Mesendoderm (in vitro differentiated cells): ENCODE data around the gene ARHGEF38.

Source experiments
- DNase-seq: peaks from one replicate; pipeline ENCODE4 v3.0.0; 2013
- H2AK5ac ChIP-seq: 2 replicates; pipeline ENCODE4 v1.6.1; 2013; ENCODE audit warnings: low read length, inconsistent platforms
- H2BK120ac ChIP-seq: 2 replicates; pipeline ENCODE4 v1.6.1; 2013; ENCODE audit warnings: low read depth, mild to moderate bottlenecking, low read length, moderate library complexity, mixed read lengths
- H2BK15ac ChIP-seq: replicated peaks from 2 replicates; pipeline ENCODE4 v1.6.1; 2013; ENCODE audit warnings: low read depth, mild to moderate bottlenecking, moderate library complexity
- H2BK5ac ChIP-seq: 2 replicates; pipeline ENCODE4 v1.6.1; 2013; ENCODE audit warnings: low read length, inconsistent platforms
- H3K18ac ChIP-seq: 2 replicates; pipeline ENCODE4 v1.6.1; 2013; ENCODE audit warnings: mild to moderate bottlenecking, low read length, mixed read lengths
- H3K23ac ChIP-seq: one replicate; pipeline ENCODE4 v1.6.1; 2013; ENCODE audit warnings: low read length
- H3K27ac ChIP-seq: 2 replicates; pipeline ENCODE4 v1.5.1; 2013; ENCODE audit warnings: low read depth, mild to moderate bottlenecking, inconsistent platforms, low read length, moderate library complexity
- H3K27me3 ChIP-seq: 2 replicates; pipeline ENCODE4 v1.6.1; 2013; ENCODE audit warnings: low read length, control low read depth, mild to moderate bottlenecking, inconsistent platforms; ENCODE audit not compliant: insufficient read depth, poor library complexity
- H3K36me3 ChIP-seq: 2 replicates; pipeline ENCODE4 v1.6.1; 2013; ENCODE audit warnings: low read length, inconsistent platforms; ENCODE audit not compliant: control insufficient read depth, insufficient read depth
- H3K4ac ChIP-seq: one replicate; pipeline ENCODE4 v1.6.1; 2013; ENCODE audit warnings: low read depth, mild to moderate bottlenecking, low read length, moderate library complexity
- H3K4me1 ChIP-seq: 2 replicates; pipeline ENCODE4 v1.6.1; 2013; ENCODE audit warnings: low read depth, low read length, inconsistent platforms; ENCODE audit not compliant: control insufficient read depth
- H3K4me2 ChIP-seq: 2 replicates; pipeline ENCODE4 v1.6.1; 2013; ENCODE audit warnings: low read length
- H3K4me3 ChIP-seq: 2 replicates; pipeline ENCODE4 v1.5.1; 2013; ENCODE audit warnings: mild to moderate bottlenecking, low read length
- H3K56ac ChIP-seq: one replicate; pipeline ENCODE4 v1.6.1; 2013; ENCODE audit warnings: low read length
- H3K79me1 ChIP-seq: 2 replicates; pipeline ENCODE4 v1.6.1; 2013; ENCODE audit warnings: low read length, inconsistent platforms
- H3K79me2 ChIP-seq: 2 replicates; pipeline ENCODE4 v1.6.1; 2013; ENCODE audit warnings: mild to moderate bottlenecking, low read length; ENCODE audit not compliant: control insufficient read depth, insufficient read depth
- H3K9ac ChIP-seq: 2 replicates; pipeline ENCODE4 v1.6.1; 2013; ENCODE audit warnings: low read length, inconsistent platforms
- H4K5ac ChIP-seq: one replicate; pipeline ENCODE4 v1.6.1; 2013; ENCODE audit warnings: low read length
- H4K8ac ChIP-seq: one replicate; pipeline ENCODE4 v1.6.1; 2013; ENCODE audit warnings: low read depth, mild to moderate bottlenecking, control low read depth, low read length, moderate library complexity
- WGBS: extraction: QIAGEN DNeasy Blood & Tissue Kit; methylation state at CpG from one replicate; pipeline ENCODE4 v1.1.7; 2013; ENCODE audit warnings: low lambda C conversion rate, missing lambda C conversion rate; ENCODE audit not compliant: insufficient coverage; ENCODE audit errors: extremely low coverage; 5-methylcytosine and 5-hydroxymethylcytosine counted together

The ARHGEF38 gene

GRCh38 chr4:105510245-105510644 is 42.2 kb upstream of the ARHGEF38 start:
- no peaks in the 10 kb centered on the region for H3K36me3 ChIP-seq
- no peak overlapping the region for H3K18ac ChIP-seq
- H2AK5ac ChIP-seq, result no peak overlapping the region
- H3K79me2 ChIP-seq, result no peaks in the 10 kb centered on the region
- no peak overlapping the region for H2BK15ac ChIP-seq
- no peak overlapping the region for H3K4ac ChIP-seq
- H3K56ac ChIP-seq, result no peak overlapping the region
- no peak overlapping the region for H2BK5ac ChIP-seq
- no peak overlapping the region for H3K9ac ChIP-seq
- no peak for DNase-seq
- H4K5ac ChIP-seq, result no peak overlapping the region
- WGBS, result no CpG with 5 or more reads among the region's 2 CpGs
- H2BK120ac ChIP-seq, result no peak overlapping the region
- H4K8ac ChIP-seq, result no peak overlapping the region
- H3K79me1 ChIP-seq, result no peaks in the 10 kb centered on the region
- H3K23ac ChIP-seq, result no peak overlapping the region
- H3K4me1 ChIP-seq, result no peaks in the 10 kb centered on the region
- H3K4me3 ChIP-seq, result no peak overlapping the region
- no peaks in the 10 kb centered on the region for H3K27me3 ChIP-seq
- no peak overlapping the region for H3K4me2 ChIP-seq
- H3K27ac ChIP-seq, result no peak overlapping the region

DNA sequence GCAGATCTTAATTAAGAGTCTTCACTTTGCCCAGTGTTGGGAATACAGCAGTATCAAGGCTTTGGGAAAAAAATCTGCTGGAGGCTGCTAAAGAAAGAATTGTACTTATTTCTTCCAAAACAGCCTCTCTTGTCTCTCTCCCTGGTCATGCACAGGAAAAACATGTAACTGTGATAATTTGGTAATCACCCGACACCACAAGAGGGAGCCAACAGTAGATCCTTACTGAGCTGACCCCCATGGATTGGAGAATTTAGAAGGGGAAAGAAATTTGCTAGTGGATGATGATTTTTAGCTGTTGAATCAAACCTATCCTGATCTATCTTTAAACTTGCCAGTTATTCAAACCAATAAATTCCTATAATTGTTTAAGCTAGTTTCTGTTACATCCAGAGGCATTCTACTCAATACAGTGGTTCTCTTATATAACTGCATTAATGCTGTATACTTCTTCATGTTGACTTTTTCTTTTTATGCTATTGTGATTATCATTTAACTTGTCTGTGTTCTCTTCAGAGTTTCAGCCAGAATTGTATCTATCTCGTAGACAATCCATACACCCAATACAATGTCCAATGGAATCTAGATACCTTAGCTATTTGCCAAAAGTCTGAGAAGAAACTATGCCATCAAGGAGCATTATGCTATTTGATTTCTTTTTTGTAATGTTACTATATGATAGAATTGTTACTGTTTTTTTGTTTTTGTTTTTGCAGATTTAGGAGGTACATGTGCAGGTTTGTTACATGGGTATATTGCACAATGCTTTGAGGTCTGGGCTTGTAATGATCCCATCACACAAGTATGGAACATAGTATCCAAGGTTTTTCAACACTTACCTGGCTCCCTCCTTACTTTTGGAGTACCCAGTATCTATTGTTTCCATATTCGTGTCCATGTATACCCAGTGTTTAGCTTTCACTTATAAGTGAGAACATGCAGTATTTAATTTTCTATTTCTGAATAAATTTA is 31.3 kb upstream of the ARHGEF38 start:
- H3K4ac ChIP-seq, result no peak overlapping the region
- no peak overlapping the region for H3K4me3 ChIP-seq
- H3K23ac ChIP-seq, result no peak overlapping the region
- no peak overlapping the region for H4K5ac ChIP-seq
- H2AK5ac ChIP-seq, result no peak overlapping the region
- no peak overlapping the region for H3K4me2 ChIP-seq
- WGBS, result no CpG with 5 or more reads among the region's 3 CpGs
- H3K27ac ChIP-seq, result no peak overlapping the region
- H3K56ac ChIP-seq, result no peak overlapping the region
- no peak overlapping the region for H3K9ac ChIP-seq
- no peak overlapping the region for H4K8ac ChIP-seq
- H2BK15ac ChIP-seq, result no peak overlapping the region
- H3K79me2 ChIP-seq, result no peaks in the 10 kb centered on the region
- no peak overlapping the region for H2BK120ac ChIP-seq
- H3K4me1 ChIP-seq, result no peaks in the 10 kb centered on the region
- no peak overlapping the region for H2BK5ac ChIP-seq
- no peak overlapping the region for H3K18ac ChIP-seq
- H3K27me3 ChIP-seq, result no peaks in the 10 kb centered on the region
- peak; percentile 61 for DNase-seq
- no peaks in the 10 kb centered on the region for H3K36me3 ChIP-seq
- no peaks in the 10 kb centered on the region for H3K79me1 ChIP-seq

DNA sequence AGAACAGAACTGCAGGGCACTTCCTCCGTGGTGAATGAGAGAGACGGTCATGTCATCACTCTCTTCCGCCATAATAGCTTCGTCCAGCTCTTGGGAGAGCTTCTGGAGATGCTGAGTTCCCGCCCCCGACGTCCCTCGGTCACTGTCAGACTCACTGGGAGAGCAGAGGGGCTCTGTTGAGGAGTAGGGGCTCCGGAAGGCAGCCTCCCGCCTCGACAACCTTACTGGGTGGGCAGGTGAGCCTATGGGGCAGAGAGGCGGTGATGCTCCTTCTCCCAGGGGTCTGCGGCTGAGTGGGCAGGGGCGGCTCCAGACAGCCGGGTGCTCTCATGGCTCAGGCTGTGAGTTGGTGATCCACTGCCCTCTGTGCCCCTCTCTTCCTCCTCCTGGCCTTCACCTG is 25.8 kb upstream of the ARHGEF38 start:
- Histone ChIP-seq H4K5ac (no peak overlapping the region), H3K27ac (no peak overlapping the region), H3K4me2 (no peak overlapping the region), H2AK5ac (no peak overlapping the region), H3K27me3 (no peaks in the 10 kb centered on the region), H2BK15ac (no peak overlapping the region), H2BK120ac (no peak overlapping the region), H3K36me3 (no peaks in the 10 kb centered on the region), H3K23ac (no peak overlapping the region), H3K4ac (no peak overlapping the region), H3K4me3 (no peak overlapping the region), H3K9ac (no peak overlapping the region), H3K79me2 (no peaks in the 10 kb centered on the region), H3K4me1 (no peaks in the 10 kb centered on the region), H4K8ac (no peak overlapping the region), H3K56ac (no peak overlapping the region), H3K79me1 (no peaks in the 10 kb centered on the region), H3K18ac (no peak overlapping the region), H2BK5ac (no peak overlapping the region)
- no CpG with 5 or more reads among the region's 15 CpGs for WGBS
- DNase-seq, result no peak

DNA sequence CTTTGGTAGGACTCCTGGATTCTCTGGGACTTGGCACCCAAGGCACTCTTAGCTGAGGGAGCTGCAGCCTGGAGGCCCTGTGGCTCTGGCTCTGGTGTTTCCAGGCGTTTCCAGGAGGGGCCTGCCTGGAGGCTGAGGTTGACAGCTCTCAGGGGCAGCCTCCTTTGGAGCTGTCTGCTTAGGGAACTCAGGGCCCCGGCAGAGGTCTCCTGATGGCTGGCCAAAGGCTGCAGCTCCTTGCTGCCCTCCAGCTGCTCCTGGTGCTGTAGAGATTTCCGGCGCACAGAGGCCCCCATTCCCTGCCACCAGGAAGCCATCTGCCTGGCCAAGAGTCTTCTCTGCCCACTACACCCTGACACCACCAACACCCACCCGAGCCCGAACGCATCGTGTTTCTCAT is 25.3 kb upstream of the ARHGEF38 start:
- Histone ChIP-seq H2BK120ac (no peak overlapping the region), H3K27me3 (no peaks in the 10 kb centered on the region), H3K18ac (no peak overlapping the region), H3K4me2 (no peak overlapping the region), H3K4ac (no peak overlapping the region), H3K4me1 (no peaks in the 10 kb centered on the region), H3K36me3 (no peaks in the 10 kb centered on the region), H4K8ac (no peak overlapping the region), H2BK5ac (no peak overlapping the region), H3K79me1 (no peaks in the 10 kb centered on the region), H2BK15ac (no peak overlapping the region), H3K27ac (no peak overlapping the region), H3K9ac (no peak overlapping the region), H3K56ac (no peak overlapping the region), H3K23ac (no peak overlapping the region), H3K79me2 (no peaks in the 10 kb centered on the region), H4K5ac (no peak overlapping the region), H2AK5ac (no peak overlapping the region), H3K4me3 (no peak overlapping the region)
- no peak for DNase-seq
- no CpG with 5 or more reads among the region's 8 CpGs for WGBS

DNA sequence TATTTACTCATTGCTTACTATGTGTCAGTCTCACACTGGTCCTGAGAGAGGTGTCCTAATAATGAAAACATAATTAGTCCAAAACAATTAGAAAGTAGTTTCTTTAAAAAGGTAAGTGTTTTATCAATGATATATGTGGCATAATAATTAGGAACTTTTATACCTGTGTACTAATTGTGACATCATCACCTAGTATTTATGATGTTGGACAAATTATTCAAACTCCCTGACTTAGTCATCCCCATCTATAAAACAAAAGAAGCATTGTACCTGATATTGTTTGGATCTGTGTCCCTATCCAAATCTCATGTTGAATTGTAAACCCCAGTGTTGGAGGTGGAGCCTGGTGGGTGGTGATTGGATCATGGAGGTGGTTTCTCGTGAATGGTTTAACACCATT is 15.8 kb upstream of the ARHGEF38 start:
- no peaks in the 10 kb centered on the region for H3K79me2 ChIP-seq
- no peak overlapping the region for H4K8ac ChIP-seq
- H3K36me3 ChIP-seq, result no peaks in the 10 kb centered on the region
- no peaks in the 10 kb centered on the region for H3K79me1 ChIP-seq
- no peak overlapping the region for H4K5ac ChIP-seq
- no peak overlapping the region for H2BK120ac ChIP-seq
- H3K18ac ChIP-seq, result no peak overlapping the region
- H3K4me3 ChIP-seq, result no peak overlapping the region
- H3K27ac ChIP-seq, result no peak overlapping the region
- H2AK5ac ChIP-seq, result no peak overlapping the region
- H3K4ac ChIP-seq, result no peak overlapping the region
- no peaks in the 10 kb centered on the region for H3K27me3 ChIP-seq
- no CpG with 5 or more reads among the region's 1 CpG for WGBS
- H3K4me1 ChIP-seq, result no peaks in the 10 kb centered on the region
- H2BK5ac ChIP-seq, result no peak overlapping the region
- H3K23ac ChIP-seq, result no peak overlapping the region
- DNase-seq, result no peak
- no peak overlapping the region for H3K4me2 ChIP-seq
- H2BK15ac ChIP-seq, result no peak overlapping the region
- no peak overlapping the region for H3K9ac ChIP-seq
- H3K56ac ChIP-seq, result no peak overlapping the region

- Histone ChIP-seq H3K4me2 (no peak overlapping the region), H3K9ac (no peak overlapping the region), H3K23ac (no peak overlapping the region), H3K27ac (no peak overlapping the region), H3K4ac (no peak overlapping the region), H2BK120ac (no peak overlapping the region), H3K79me1 (no peaks in the 10 kb centered on the region), H3K18ac (no peak overlapping the region), H3K4me1 (no peaks in the 10 kb centered on the region), H4K5ac (no peak overlapping the region), H2BK5ac (no peak overlapping the region), H2AK5ac (no peak overlapping the region), H2BK15ac (no peak overlapping the region), H4K8ac (no peak overlapping the region), H3K56ac (no peak overlapping the region), H3K4me3 (no peak overlapping the region), H3K27me3 (no peaks in the 10 kb centered on the region), H3K79me2 (no peaks in the 10 kb centered on the region), H3K36me3 (no peaks in the 10 kb centered on the region)
- DNase-seq, result no peak
- no CpG with 5 or more reads among the region's 4 CpGs for WGBS
Observed at GRCh38 chr4:105541420-105541819, 11.0 kb upstream of the ARHGEF38 start.
